Lower leg skin (tissue), 3 donors: ENCODE measurements around the gene FBH1.

ENCODE experiments used
- CTCF ChIP-seq, 3 donors: fragments of 450-650 bp; IDR thresholded peaks; one replicate each; pipeline ENCODE4 v1.5.1; 2016; ENCODE audit warnings: antibody characterized with exemption in 3 of 3, mild to moderate bottlenecking in 3 of 3, moderate library complexity in 2 of 3
- POLR2A ChIP-seq, 2 donors: fragments of 450-650 bp; IDR thresholded peaks; one replicate each; pipeline ENCODE4 v1.6.1; 2016 to 2017; ENCODE audit warnings: antibody characterized with exemption in 2 of 2, mild to moderate bottlenecking in 1 of 2, moderate library complexity in 1 of 2

GRCh38 chr10:5975641-5976473, 85.8 kb downstream of the FBH1 start:
- no peak for TF ChIP-seq CTCF (IDR thresholded peaks at IDR 0.05)
- no peak for TF ChIP-seq POLR2A (IDR thresholded peaks at IDR 0.05)
